PC-3 (cell line): Measurements from ENCODE around the gene MEPCE. TPM values are rescaled to one million over a fixed set of nuclear protein-coding genes. Genes with fewer than 3 reads are reported as not detected.

Source experiments
- ATAC-seq: fragments of 200-7000 bp; cut with Tn5 transposase; 2 replicates; pipeline ENCODE4 v1.9.1; 2020; ENCODE audit warnings: mild to moderate bottlenecking, moderate library complexity
- BruUV-seq: library from RNA; stranded (reverse); fragments of 400-500 nt; replicated peaks from 2 replicates; lab custom pipeline; 2021; lab: Mats Ljungman, UMichigan
- CTCF ChIA-PET: fragments of 300-600 bp; sonication (Branson Sonifier 250); formaldehyde crosslinking; loops from one replicate; lab custom pipeline; 2022; ENCODE audit warnings: antibody characterized with exemption; lab: Charles Lee
- POLR2A ChIA-PET: fragments of 300-600 bp; sonication (Branson Sonifier 250); formaldehyde crosslinking; loops from one replicate; lab custom pipeline; 2022; ENCODE audit warnings: antibody characterized with exemption; ENCODE audit not compliant: unreplicated experiment; lab: Charles Lee
- DNase-seq: peaks from one replicate; pipeline ENCODE4 v3.0.0-alpha.2; 2015
- H2AFZ ChIP-seq: fragments of 300-600 bp; sonication (generic); 2 replicates; pipeline ENCODE4 v1.6.0; 2016; ENCODE audit warnings: antibody characterized with exemption, low read length
- H3F3A ChIP-seq: fragments of 300-600 bp; sonication (generic); one replicate; pipeline ENCODE4 v1.6.0; 2017; ENCODE audit warnings: antibody characterized with exemption, low read length, control low read depth, mild to moderate bottlenecking; ENCODE audit not compliant: unreplicated experiment
- H3K27ac ChIP-seq: fragments of 300-600 bp; sonication (generic); 2 replicates; pipeline ENCODE4 v1.5.1; 2016; ENCODE audit warnings: mild to moderate bottlenecking, low read length
- H3K27me3 ChIP-seq: fragments of 300-600 bp; sonication (generic); 2 replicates; pipeline ENCODE4 v1.6.1; 2016; ENCODE audit warnings: low read length, mixed read lengths
- H3K36me3 ChIP-seq: fragments of 300-600 bp; sonication (generic); 2 replicates; pipeline ENCODE4 v1.6.1; 2016; ENCODE audit warnings: low read depth, mixed run types, low read length, mixed read lengths
- H3K4me1 ChIP-seq: fragments of 300-600 bp; sonication (generic); 2 replicates; pipeline ENCODE4 v1.5.1; 2016; ENCODE audit warnings: low read length; ENCODE audit not compliant: insufficient read depth
- H3K4me2 ChIP-seq: fragments of 300-600 bp; sonication (generic); 2 replicates; pipeline ENCODE4 v1.6.0; 2016; ENCODE audit warnings: low read length
- H3K4me3 ChIP-seq: fragments of 300-600 bp; sonication (generic); 2 replicates; pipeline ENCODE4 v1.5.1; 2016; ENCODE audit warnings: mild to moderate bottlenecking, low read length, mixed read lengths
- H3K79me2 ChIP-seq: fragments of 300-600 bp; sonication (generic); 2 replicates; pipeline ENCODE4 v1.6.1; 2017; ENCODE audit warnings: low read length, mixed read lengths
- H3K9ac ChIP-seq: fragments of 300-600 bp; sonication (generic); 2 replicates; pipeline ENCODE4 v1.6.0; 2016; ENCODE audit warnings: mild to moderate bottlenecking, low read length
- H3K9me2 ChIP-seq: fragments of 300-600 bp; sonication (generic); replicated peaks from 2 replicates; pipeline ENCODE4 v1.6.1; 2016; ENCODE audit warnings: mixed run types, low read length, mixed read lengths
- H3K9me3 ChIP-seq: fragments of 300-600 bp; sonication (generic); 2 replicates; pipeline ENCODE4 v1.6.1; 2016; ENCODE audit warnings: low read length, mixed read lengths
- H4K20me1 ChIP-seq: fragments of 300-600 bp; sonication (generic); 2 replicates; pipeline ENCODE4 v1.6.1; 2016; ENCODE audit warnings: low read length, mixed read lengths
- CTCF ChIP-seq: fragments of 300-600 bp; sonication (generic); conservative IDR thresholded peaks from 2 replicates; pipeline ENCODE4 v1.5.1; 2017; ENCODE audit warnings: antibody characterized with exemption, low read depth, mild to moderate bottlenecking, low read length
- EZH2 ChIP-seq: fragments of 300-600 bp; sonication (generic); IDR thresholded peaks from one replicate; pipeline ENCODE4 v1.6.1; 2017; ENCODE audit warnings: antibody characterized with exemption, mild to moderate bottlenecking, low read length; ENCODE audit not compliant: unreplicated experiment
- EZH2phosphoT487 ChIP-seq: fragments of 300-600 bp; sonication (generic); IDR thresholded peaks from 2 replicates; pipeline ENCODE4 v1.6.1; 2018; ENCODE audit warnings: mild to moderate bottlenecking, antibody characterized with exemption, low read length, borderline replicate concordance
- intact Hi-C: fragments of 100-400 bp; cut with micrococcal nuclease; formaldehyde crosslinking; loops from 2 replicates; pipeline ENCODE4 v1.9.0; 2023
- total RNA-seq: library from RNA; depleted of rRNA; stranded (reverse); fragments of >200 nt; gene quantifications from 2 replicates; pipeline ENCODE4 v1.2.3, GENCODE V29; 2014

Gene MEPCE
- total RNA-seq, 1 experiment from 2014 or later = 36.0 TPM

DNA sequence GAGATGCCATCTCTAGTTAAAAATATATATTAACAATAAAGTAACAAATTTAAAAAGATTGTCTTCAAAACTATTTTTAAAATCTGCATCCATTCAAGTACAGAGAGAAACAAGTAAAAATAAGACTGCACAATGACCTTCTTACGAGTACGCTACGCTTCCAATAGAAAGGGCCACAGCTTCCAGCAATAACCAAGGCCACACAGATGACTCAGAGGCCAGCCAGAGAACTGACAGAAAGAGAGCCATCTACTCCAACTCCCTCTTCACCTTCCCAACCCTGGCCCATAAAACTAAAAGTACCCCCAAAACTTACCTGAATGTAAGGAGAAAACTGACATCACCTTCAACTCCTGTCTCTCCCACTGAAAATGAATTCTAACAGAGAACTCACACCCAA, 29.6 kb upstream of the MEPCE start:
- Histone ChIP-seq H3K27ac (no peak overlapping the region), H3K4me1 (no peaks in the 10 kb centered on the region), H3K79me2 (no peaks in the 10 kb centered on the region), H3K4me3 (no peak overlapping the region), H4K20me1 (no peaks in the 10 kb centered on the region), H3K9ac (no peak overlapping the region), H3K9me3 (no peaks in the 10 kb centered on the region), H3K36me3 (no peaks in the 10 kb centered on the region), H3K27me3 (no peaks in the 10 kb centered on the region), H3F3A (no peaks in the 10 kb centered on the region), H3K9me2 (no peaks in the 10 kb centered on the region), H2AFZ (no peak overlapping the region), H3K4me2 (no peak overlapping the region)
- TF ChIP-seq EZH2 = no peak
- TF ChIP-seq CTCF = no peak
- TF ChIP-seq EZH2phosphoT487 = no peak
- BruUV-seq = no TSS peak
- no peak for DNase-seq
- CTCF ChIA-PET = no interaction called here
- ATAC-seq = no peak
- POLR2A ChIA-PET = no interaction called here
- intact Hi-C loops = loop anchor here (10.0 kb wide), 1 partner anchor 45 kb away; the partner anchor contains the start of gene PILRB

- Histone ChIP-seq H3K9me2 (no peaks in the 10 kb centered on the region), H3K27me3 (no peaks in the 10 kb centered on the region), H3F3A (no peaks in the 10 kb centered on the region), H3K27ac (no peak overlapping the region), H3K4me3 (no peak overlapping the region), H3K9me3 (no peaks in the 10 kb centered on the region), H2AFZ (no peak overlapping the region), H4K20me1 (no peaks in the 10 kb centered on the region), H3K36me3 (no peaks in the 10 kb centered on the region), H3K79me2 (no peaks in the 10 kb centered on the region), H3K4me1 (no peaks in the 10 kb centered on the region), H3K9ac (no peak overlapping the region), H3K4me2 (no peak overlapping the region)
- DNase-seq (no peak), ATAC-seq (no peak)
- CTCF ChIA-PET = no interaction called here
- TF ChIP-seq CTCF (no peak), EZH2 (no peak), EZH2phosphoT487 (no peak)
- intact Hi-C loops = loop anchor here (10.0 kb wide), 1 partner anchor 46 kb away; the partner anchor contains the start of gene PILRB
- BruUV-seq = no TSS peak
- POLR2A ChIA-PET = no interaction called here
Observed at GRCh38 chr7:100400656-100401055, 29.0 kb upstream of the MEPCE start.

GRCh38 chr7:100401811-100402210, 27.8 kb upstream of the MEPCE start:
- no TSS peak for BruUV-seq
- no peak for DNase-seq
- no peak overlapping the region for H3K27ac ChIP-seq
- H3K9me3 ChIP-seq = no peaks in the 10 kb centered on the region
- ChIA-PET CTCF (no interaction called here), POLR2A (no interaction called here)
- no peaks in the 10 kb centered on the region for H3K36me3 ChIP-seq
- ATAC-seq = no peak
- intact Hi-C loops = loop anchor here (10.0 kb wide), 1 partner anchor 47 kb away; the partner anchor contains the start of gene PILRB
- H3F3A ChIP-seq = no peaks in the 10 kb centered on the region
- no peaks in the 10 kb centered on the region for H4K20me1 ChIP-seq
- H2AFZ ChIP-seq = no peak overlapping the region
- no peak overlapping the region for H3K4me2 ChIP-seq
- no peak overlapping the region for H3K9ac ChIP-seq
- no peaks in the 10 kb centered on the region for H3K79me2 ChIP-seq
- H3K4me3 ChIP-seq = no peak overlapping the region
- no peaks in the 10 kb centered on the region for H3K27me3 ChIP-seq
- TF ChIP-seq EZH2phosphoT487 (no peak), EZH2 (no peak), CTCF (no peak)
- H3K9me2 ChIP-seq = no peaks in the 10 kb centered on the region
- 0 out of 2 replicates have a peak, but pooled peaks cover 4% of the 10 kb centered on the region for H3K4me1 ChIP-seq
